Thyroid gland (tissue), 4 donors: ENCODE data around the gene EFNA5.

Experiments used
- POLR2A ChIP-seq, 2 donors: fragments of 450-650 bp; IDR thresholded peaks; one replicate each; pipeline ENCODE4 v1.6.1; 2017; ENCODE audit warnings: antibody characterized with exemption in 2 of 2, mild to moderate bottlenecking in 2 of 2, moderate library complexity in 1 of 2
- TF ChIP-seq, protein P1 (sequence below), 6 experiments: fragments of 200-600 bp in 3 of 6; fragments of 450-650 bp in 3 of 6; sonication (generic) in 3 of 6; IDR thresholded peaks; one replicate each; pipeline ENCODE4 v1.5.1; 2016 to 2019; ENCODE audit warnings: antibody characterized with exemption in 6 of 6, mild to moderate bottlenecking in 2 of 6, inconsistent platforms in 1 of 6, moderate library complexity in 1 of 6

DNA sequence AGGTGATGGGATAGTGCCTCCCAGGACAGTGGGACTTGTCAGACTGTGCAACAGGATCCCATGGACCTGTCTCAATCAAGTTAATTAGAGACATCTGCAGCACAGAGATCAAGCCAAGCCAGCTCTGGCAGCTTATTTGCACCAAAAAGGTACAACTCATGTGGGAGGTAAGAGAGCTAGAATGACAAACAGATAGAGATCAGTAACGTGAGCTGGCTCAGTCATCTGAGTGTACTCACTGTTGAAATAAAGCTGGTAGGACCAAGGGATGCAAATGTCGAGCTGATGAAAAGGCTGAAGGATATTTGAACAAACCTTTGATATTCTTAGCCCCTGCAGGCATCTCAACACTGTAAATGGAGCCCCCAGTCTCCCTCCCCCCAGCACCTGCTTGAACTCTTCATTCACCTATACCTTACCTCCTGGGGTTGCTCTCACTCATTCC lies 198.1 kb downstream of the EFNA5 start:
- TF ChIP-seq, protein P1, sequence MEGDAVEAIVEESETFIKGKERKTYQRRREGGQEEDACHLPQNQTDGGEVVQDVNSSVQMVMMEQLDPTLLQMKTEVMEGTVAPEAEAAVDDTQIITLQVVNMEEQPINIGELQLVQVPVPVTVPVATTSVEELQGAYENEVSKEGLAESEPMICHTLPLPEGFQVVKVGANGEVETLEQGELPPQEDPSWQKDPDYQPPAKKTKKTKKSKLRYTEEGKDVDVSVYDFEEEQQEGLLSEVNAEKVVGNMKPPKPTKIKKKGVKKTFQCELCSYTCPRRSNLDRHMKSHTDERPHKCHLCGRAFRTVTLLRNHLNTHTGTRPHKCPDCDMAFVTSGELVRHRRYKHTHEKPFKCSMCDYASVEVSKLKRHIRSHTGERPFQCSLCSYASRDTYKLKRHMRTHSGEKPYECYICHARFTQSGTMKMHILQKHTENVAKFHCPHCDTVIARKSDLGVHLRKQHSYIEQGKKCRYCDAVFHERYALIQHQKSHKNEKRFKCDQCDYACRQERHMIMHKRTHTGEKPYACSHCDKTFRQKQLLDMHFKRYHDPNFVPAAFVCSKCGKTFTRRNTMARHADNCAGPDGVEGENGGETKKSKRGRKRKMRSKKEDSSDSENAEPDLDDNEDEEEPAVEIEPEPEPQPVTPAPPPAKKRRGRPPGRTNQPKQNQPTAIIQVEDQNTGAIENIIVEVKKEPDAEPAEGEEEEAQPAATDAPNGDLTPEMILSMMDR (IDR thresholded peaks at IDR 0.05) = no peak
- no peak for TF ChIP-seq POLR2A (IDR thresholded peaks at IDR 0.05)
